ENCODE data around the gene GGCX. TPM values are rescaled to one million over a fixed set of nuclear protein-coding genes. Genes with fewer than 3 reads are reported as not detected.
"Not testable (repeated sequence)": the region's sequence is repeated elsewhere in the genome, so short reads cannot be mapped to it uniquely, and the experiment has no call there.

Gene GGCX
- total RNA-seq, 1 experiment from 2014 or later, result 28.1 TPM

- DNase-seq (ENCODE audit: low spot score), result no peak
These were observed 14.4 kb upstream of the GGCX start for GRCh38 chr2:85575739-85576138.

- DNase-seq (ENCODE audit: low spot score), result no peak
These were observed 5.0 kb upstream of the GGCX start for GRCh38 chr2:85566265-85566664.

GRCh38 chr2:85564144-85564563, 2.9 kb upstream of the GGCX start:
- no peak for DNase-seq (ENCODE audit: low spot score)

- DNase-seq (ENCODE audit: low spot score), result no peak
These were observed 447 bp downstream of the GGCX start for GRCh38 chr2:85560812-85561279.

- DNase-seq (ENCODE audit: low spot score), result not testable (repeated sequence)
These were observed 928 bp downstream of the GGCX start for GRCh38 chr2:85560403-85560726.

- no peak for DNase-seq (ENCODE audit: low spot score)
These were observed 3.1 kb downstream of the GGCX start for GRCh38 chr2:85558160-85558559.

GRCh38 chr2:85557130-85557529, 4.2 kb downstream of the GGCX start:
- no peak for DNase-seq (ENCODE audit: low spot score)

- DNase-seq (ENCODE audit: low spot score), result no peak
These were observed 6.2 kb downstream of the GGCX start for GRCh38 chr2:85554980-85555612.

- no peak for DNase-seq (ENCODE audit: low spot score)
These were observed 8.1 kb downstream of the GGCX start for GRCh38 chr2:85553184-85553583.

- DNase-seq (ENCODE audit: low spot score), result peak; percentile 83
These were observed 9.3 kb downstream of the GGCX start for GRCh38 chr2:85551698-85552678.

- no peak for DNase-seq (ENCODE audit: low spot score)
These were observed 10.8 kb downstream of the GGCX start for GRCh38 chr2:85550486-85550885.

GRCh38 chr2:85549826-85550225, 11.5 kb downstream of the GGCX start:
- DNase-seq (ENCODE audit: low spot score), result peak; percentile 72

- no peak for DNase-seq (ENCODE audit: low spot score)
These were observed 12.2 kb downstream of the GGCX start for GRCh38 chr2:85549095-85549494.

GRCh38 chr2:85548608-85548900, 12.7 kb downstream of the GGCX start:
- no peak for DNase-seq (ENCODE audit: low spot score)

GRCh38 chr2:85547859-85548607, 13.3 kb downstream of the GGCX start:
- no peak for DNase-seq (ENCODE audit: low spot score)

- no peak for DNase-seq (ENCODE audit: low spot score)
These were observed 14.0 kb downstream of the GGCX start for GRCh38 chr2:85547089-85547858.

- DNase-seq (ENCODE audit: low spot score), result no peak
These were observed 15.5 kb downstream of the GGCX start for GRCh38 chr2:85545780-85546240.

- DNase-seq (ENCODE audit: low spot score), result not testable (repeated sequence)
These were observed 16.1 kb downstream of the GGCX start for GRCh38 chr2:85544915-85545779.

- not testable (repeated sequence) for DNase-seq (ENCODE audit: low spot score)
These were observed 17.0 kb downstream of the GGCX start for GRCh38 chr2:85544254-85544691.

GRCh38 chr2:85542777-85543176, 18.5 kb downstream of the GGCX start:
- no peak for DNase-seq (ENCODE audit: low spot score)

Measured in A172 (cell line).